ENCODE results near the gene SIL1.
"Not testable (repeated sequence)": the region's sequence is repeated elsewhere in the genome, so short reads cannot be mapped to it uniquely, and the experiment has no call there.

Gene SIL1

DNA sequence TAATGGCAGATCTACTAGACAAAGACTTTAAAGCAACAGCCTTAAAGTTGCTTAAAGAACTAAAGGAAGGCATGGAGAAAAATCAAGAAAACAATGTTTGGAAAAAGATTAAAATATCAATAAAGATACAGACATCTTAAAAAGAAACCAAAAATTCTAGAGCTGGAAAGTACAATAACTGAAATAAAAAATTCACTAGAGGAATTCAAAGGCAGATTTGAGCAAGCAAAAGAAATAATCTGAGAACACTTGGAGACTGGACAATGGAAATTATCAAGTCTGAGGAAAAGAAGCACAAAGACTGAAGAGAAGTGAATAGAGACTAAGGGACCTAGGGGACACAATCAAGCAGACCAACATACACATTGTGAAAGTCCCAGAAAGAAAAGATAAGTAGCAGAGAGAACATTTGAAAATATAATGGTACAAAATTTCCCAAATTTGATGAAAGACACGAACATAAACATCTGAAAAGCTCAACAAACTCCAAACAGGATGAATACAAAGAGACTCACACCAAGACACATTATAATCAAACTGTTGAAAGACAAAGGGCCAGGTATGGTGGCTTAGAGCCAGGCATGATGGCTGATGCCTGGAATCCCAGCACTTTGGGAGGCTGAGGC, 26.3 kb downstream of the SIL1 start:
- no peak for DNase-seq

DNA sequence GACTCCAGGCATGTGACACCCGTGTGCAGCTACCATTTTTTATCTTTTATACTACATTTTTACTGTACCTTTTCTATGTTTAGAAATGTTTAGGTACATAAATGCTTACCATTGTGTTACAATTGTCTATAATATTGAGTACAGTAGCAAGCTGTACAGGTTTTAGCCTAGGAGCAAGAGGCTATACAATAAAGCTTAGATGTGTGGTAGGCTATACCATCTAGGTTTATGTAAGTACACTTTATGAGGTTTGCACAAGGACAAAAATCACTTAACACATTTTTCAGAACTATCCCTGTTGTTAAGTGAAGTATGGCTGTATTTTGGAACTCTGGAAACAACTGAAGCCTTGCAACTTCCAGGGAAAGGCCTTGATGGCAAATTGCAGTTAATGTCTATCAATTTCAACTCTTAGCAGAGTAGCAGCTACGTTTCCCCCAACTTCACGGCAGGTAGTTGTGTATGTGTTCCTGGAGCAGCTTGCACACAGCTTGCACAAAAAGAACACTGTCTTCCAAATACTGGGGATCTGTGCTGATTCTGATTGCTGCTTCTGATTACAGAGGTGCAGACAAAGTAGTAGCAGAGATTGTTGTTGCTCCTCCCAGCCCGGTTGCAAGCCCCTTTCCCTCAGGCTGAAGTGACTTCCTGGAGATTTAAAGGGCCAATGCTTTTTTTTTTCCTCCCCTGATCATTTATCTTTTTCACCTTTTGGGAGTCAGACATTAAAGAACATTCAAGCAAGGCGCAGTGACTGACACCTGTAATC, 30.0 kb downstream of the SIL1 start:
- no peak for DNase-seq

DNA sequence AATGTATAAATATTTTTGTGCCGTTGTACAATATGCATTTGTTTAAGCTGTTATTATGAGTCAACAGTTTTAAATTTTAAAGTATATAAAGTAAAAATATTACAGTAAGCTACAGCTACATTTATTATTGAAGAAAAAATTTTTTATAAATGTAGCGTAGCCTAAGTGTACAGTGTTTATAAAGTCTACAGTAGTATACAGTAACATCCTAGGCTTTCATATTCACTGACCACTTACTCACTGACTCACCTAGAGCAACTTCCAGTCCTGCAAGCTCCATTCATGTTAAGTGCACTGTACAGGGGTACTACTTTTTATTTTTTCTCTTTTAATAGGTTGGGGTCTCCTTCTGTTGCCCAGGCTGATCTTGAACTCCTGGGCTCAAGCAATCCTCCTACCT, 30.6 kb downstream of the SIL1 start:
- no peak for DNase-seq

DNA sequence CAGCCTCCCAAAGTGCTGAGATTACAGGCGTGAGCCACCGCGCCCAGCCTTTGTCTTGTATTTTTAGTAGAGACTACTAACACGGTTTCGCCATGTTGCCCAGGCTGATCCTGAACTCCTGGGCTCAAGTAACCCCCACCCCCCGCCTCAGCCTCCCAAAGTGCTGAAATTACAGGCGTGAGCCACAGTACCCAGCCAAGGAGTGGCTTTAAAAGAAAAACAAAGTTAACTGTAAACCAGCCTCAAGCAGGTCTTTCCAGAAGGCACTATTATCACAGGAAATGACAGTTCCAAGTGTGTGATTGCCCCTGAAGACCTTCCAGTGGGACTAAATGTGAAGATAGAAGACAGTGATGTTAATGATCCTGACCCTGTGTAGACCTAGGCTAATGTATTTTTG, 31.1 kb downstream of the SIL1 start:
- no peak for DNase-seq

DNA sequence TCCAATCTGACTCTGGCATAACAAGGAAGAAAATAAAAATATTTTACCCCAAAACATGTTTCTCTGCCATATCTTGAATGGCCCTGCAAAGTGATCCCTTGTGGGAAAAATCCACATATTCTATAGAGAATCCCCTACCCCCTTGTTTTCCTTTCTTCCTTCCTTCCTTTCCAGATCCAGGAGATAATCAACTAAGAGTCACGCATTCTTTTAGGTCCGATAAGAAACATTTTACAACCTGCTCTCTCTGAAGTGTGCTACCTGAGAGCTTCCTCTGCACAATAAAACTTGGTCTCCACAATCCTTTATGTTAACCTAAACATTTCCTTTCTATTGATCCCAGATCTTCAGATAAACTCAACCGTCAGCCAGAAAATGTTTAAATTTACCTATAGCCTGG, 33.3 kb downstream of the SIL1 start:
- not testable (repeated sequence) for DNase-seq

DNA sequence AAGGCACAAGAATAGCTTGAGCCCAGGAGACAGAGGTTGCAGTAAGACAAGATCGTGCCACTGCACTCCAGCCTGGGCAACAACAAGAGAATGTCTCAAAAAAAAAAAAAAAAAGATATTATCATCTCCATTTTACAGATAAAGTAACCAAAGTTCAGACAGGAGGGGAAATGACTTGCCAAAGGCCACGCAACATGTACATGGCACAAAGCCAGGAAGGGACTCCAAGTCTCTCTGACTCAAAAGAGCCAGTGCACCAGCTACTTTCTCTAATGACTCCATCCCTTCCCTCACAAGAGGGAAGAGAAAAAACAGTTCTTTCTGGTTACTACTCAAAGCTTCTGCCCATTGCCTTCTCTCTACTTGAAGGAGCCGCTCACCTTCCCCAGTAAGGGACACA, 34.1 kb downstream of the SIL1 start:
- DNase-seq: peak; percentile 35

DNA sequence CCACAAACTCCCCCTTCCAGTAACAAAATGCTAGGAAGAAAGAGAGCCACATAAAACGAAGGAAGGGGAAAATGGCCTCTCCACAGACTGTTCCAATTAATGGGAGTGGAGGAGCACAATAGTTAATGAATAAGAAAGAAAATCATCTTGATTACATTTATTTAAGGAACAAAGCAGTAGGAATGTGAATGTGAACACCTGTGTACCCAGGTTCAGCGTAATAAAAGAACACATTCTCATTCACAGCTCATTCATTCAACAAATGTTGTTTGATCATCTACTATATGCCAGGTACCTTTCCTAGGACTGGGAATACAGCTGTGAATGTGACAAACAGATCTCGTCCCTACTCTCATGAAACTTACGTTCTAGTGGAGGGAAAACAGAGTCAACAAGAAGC, 35.7 kb downstream of the SIL1 start:
- DNase-seq: no peak

DNA sequence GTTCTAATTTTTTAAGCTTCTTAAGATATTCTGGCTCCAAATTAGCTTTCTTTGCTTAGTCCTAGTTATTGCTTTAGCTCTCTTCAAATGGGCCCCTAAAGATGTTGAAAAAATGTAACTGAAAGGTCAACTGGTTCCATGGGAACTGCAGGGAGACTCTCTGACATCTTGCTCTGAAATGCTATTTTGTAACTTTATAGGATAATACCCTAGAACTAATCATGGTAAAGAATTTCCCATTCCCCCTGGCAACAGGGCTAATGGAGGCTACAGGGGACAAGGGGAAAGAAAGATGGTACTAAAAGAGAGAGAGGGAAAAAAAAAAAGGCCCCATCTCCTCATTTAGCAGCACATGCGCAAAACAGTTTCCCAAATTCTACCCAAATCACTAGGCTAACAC, 39.4 kb downstream of the SIL1 start:
- no peak for DNase-seq

DNA sequence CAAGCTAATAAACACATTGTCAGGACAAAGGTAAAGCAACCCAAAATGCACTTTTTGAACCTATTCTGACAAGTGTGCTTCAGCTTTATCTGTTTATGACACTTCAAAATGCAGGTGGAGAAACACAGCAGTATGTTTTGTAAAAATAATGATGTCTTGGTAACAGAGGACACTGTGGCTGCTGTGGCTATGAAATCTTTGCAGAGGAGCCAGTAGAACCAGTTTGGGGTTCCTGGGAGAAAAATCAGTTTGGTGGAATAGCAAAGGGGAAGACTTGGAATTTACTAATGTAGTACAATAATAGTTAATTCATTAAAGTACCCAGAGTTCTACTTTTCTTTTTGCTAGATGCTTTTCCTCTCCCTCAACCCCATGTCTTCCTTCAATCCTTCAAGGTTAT, 40.6 kb downstream of the SIL1 start:
- DNase-seq: no peak

DNA sequence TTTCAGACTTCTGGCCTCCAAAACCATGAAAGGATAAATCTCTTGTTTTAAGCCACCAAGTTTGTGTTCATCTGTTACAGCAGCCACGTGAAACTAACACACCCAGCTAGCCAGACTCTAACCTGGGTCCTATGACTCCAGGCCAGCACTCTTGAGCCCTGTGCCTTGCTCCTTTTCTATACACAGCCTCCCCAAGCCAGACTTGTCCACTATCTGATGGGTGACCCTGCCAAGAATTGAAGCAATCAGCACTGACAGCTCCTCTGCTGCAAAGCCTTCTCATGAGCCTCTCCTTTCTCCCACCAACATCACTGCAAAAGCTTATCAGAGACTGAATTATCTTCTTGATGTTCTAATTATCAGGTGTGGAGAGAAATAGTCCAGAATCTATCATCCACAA, 41.4 kb downstream of the SIL1 start:
- DNase-seq: no peak

DNA sequence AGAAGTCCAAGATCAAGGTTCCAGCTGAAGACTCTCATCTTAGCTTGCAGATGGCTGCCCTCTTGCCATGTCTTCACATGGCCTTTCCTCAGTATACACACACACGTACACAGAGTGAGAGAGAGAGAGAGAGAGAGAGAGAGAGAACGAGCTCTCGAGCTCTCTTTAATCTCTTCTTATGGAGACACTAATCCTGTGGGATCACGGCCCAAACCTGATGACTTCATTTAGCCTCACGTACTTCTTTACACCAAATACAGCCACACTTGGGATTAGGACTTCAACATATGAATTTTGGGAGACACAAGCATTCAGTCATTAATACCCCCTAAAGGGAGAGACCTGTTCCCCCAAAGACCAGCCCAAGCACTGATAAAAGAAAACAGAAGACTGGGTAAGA, 42.8 kb downstream of the SIL1 start:
- no peak for DNase-seq

DNA sequence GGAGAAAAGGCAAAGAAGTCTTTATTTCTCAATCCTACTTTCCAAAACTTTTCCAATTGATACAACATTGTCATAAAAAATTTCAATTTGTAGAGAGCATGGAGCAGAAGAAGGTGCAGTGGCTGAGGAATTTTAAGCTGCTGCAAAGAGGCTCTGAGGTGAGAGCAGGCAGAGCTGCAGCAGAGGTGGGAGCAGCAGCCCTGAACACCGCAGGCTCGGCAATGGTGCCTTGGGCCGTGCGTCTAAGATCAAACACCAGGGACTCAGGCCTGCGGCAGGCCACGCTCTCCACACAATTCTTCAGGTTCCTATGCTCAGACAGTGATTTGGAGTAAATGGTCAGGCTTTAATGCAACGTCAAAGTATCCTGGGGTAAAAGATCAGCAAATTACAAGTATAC, 46.3 kb downstream of the SIL1 start:
- DNase-seq: no peak

DNA sequence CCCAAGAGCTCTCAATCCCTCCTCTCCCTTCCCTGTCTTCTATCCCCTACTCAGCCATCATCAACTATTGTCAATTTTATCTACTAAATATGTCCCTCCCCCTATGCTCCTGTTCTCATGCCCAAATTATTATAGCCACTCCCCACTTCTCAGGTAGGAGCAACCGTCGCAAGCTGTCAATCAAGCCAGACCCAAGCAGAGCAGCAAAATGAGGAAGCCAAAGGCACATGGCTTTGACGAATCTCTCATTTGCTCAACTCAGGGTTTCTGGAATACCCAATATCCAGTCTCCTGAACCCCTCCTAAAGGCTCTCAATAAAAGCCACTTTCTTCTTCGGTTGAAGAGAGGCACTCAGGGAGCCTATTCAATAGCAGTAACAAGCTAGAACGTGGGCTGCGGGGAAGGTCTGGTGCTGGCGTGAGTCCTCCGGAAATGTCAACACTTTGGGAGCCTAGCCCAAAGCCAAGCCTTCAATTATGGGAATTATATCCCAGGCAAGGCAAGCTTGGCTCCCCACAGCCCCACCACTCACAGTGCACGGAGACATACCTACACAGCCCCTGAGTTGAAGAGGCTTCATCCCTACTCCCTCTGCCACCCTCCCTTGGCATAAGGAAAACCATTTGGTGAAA, 47.7 kb downstream of the SIL1 start:
- DNase-seq: no peak

DNA sequence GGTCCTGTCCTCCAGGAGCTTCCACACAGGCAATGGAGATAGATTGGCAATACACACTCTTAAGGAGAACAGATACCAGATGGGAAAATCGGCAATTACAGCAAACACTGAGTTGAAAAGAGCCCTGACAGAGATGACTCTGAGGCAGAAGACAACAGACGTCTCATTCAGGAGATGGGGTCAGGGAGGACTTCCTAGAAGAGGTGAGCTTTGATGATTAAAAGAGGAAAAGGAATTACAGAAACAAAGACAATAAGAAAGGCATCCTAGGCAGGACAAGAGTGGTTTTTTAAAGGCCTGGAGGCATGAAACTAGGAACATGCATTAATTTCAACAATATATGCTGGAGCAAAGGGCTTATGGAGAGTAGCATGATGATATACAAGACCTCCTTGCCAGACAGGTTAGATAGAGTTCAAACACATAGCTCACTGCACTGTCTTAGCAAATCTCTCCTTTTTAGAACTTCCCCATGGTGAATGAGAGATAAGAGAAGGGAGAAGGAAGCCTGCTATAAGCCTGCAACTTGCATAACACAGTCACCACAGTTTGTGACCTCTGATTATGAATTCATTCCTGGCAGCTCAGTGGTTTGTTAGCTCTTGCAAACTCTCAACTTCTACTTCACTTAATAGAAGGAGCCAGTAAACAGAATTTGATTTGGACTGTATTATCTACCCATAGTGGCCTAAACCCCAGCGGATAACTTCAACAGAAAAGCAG, 48.5 kb downstream of the SIL1 start:
- no peak for DNase-seq

DNA sequence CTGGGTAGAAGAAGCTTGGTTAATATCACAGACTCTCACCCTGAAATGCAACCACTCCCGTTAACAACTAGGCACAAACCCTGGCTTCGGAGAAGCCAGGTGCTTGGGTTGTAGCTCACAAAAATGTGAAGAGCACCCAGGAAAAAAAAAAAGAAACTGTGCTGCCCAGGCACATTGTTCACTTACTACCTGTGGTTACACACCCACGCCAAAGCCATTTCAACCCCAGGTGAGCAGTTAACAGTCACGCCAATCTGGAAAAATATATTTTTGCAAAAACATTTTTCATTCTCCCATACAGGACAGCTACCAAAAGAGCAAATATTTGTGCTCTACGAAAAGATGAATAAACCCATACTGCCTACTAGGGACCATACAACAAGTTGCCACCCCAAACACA, 49.2 kb downstream of the SIL1 start:
- no peak for DNase-seq

DNA sequence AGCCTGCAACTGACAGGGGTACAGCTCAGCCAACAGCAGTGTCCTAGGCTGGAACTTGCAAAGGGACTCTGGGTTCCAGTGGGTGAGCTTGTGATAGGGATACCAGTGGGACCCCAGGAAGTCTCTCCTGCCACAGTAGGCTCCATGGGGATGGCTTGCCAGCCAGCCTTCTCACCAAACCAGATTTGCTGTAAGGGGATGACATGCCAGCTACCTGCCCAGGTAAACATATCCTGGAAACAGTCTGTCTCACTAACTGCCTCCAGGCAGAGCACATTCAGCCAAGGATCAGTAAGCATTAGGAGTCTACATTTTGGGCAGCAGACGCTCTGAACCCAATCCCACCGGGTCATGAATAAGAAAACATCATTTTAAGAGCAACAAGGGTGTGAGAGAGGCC, 49.9 kb downstream of the SIL1 start:
- DNase-seq: no peak

DNA sequence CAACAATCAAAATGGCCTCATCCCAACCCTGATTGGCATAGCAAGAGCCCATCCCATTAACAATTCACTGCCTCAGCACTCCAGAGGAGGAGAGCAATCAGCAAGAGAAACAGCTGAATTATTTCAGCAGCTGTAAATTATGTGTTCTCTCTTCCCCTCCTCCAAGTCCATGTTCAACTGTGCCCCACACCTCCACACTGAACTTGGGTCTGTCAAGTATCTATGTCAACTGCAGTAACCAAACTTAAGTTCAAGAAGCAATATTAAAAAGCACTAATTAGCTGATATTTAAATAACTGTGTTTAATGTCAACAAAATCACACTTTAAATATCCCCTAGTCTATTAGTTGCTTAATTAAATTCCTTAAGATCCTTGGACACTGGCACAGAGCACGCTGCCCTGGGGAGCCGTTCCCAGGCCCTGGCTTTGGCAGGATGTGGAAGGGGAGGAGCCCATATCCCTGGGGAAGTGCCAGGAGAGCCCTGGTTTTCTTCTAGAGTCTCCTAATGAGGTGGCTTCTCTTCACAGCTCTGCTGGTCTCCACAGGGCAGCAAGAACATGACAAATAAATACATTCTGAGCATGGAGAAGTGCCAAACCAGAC, 50.6 kb downstream of the SIL1 start:
- DNase-seq: no peak

DNA sequence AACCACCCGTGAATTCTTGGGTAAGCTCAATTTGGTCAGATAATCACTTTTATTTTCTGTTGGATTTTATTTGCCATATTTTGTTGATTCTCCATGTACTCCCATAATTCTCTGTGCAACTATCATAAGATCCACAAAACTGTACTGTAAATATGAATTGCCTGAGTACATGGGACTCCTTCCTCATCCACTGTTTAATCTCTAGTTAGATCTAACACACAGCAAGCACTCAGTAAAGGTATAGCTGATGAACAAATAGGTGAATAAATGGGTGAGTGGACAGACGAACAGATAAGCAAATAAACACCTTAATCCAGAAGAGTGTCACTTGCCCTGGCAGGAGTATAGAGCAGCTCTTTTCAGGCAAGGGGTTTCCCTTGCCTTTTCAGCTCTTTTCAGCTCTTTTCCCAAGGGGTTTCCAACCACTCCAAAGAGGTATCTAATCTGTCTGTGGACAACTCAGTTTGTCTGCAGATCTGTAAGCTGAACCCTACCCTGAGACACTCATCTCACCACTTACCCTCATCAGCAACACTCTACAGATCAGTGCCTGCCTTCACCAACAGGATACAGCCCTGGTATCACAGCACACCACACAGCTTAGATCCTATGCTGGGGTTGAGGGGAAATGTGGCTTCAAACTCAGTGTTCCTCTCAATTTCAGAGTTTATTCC, 51.2 kb downstream of the SIL1 start:
- DNase-seq: no peak

DNA sequence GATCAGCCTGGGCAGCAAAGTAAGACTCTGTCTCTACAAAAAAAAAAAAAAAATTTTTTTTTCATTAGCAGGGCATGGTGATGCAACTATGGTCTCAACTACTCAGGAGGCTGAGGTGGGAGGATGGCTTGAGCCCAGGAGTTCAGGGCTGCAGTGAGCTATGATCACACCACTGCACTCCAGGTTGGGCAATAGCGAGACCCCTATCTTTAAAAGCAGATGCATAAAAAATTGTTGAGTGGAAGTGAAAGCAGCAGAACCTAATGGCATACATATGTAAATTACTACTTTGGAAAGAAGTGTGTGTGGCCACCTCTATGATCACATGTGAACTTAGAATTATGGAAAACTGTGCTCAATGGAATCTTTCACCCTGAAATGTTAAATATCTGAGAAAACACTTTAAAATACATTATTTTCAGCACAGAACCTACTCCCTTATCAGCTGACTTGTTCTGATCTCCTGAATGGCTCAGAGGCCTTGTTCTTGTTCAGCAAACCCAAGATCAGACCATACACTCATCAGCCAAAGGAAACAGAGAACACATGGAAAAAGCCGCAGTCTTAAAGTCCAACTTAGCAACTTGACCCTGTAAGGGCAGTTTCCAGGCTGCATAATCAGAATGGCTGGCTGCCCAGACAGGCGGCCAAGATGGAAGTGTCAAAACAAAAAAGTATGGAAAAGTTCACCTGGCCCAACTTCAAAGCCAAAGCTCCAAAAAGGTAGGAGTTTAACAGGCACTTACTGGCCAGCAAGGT, 56.5 kb downstream of the SIL1 start:
- no peak for DNase-seq

DNA sequence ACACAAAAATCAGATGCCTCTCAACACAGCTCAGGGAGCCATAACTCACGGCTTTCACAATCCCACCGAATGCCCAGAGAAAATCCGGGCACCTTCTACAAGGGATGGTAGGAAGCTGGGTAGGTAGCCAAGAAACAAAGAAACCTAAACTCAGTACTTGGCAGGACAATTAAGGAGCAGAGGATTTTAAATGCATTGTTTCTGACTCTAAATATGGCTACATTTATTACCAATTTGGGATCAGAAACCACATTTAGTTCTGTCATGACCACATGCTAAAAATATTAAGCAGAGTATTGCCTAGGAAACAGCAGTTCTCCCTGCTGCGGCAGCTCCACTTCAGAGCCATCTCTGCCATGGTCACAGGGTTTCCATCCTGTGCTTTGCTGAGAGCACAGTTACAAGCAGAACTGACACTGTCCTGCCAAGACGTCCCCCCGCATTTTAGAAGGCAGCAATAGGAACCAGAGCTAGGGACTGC, 57.5 kb downstream of the SIL1 start:
- DNase-seq: no peak

DNA sequence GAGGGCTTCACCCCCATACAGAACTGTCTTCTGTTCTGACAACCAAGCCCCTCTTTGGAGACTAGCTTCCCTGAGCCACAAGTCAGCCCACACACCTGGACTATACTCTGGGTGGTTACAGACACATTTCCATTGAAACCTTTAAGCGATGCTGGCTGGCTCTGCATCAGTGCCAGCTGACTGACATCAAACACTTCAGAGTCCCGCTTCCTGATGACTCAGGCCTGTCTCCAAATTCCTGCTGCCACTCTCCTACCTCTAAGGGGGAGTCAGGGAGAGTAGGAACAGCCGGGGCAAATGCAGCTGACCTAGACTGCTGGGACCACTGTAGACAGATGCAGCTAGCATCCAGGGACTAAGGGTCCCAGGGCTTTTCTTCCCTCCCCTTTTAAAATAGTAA, 59.4 kb downstream of the SIL1 start:
- no peak for DNase-seq

DNA sequence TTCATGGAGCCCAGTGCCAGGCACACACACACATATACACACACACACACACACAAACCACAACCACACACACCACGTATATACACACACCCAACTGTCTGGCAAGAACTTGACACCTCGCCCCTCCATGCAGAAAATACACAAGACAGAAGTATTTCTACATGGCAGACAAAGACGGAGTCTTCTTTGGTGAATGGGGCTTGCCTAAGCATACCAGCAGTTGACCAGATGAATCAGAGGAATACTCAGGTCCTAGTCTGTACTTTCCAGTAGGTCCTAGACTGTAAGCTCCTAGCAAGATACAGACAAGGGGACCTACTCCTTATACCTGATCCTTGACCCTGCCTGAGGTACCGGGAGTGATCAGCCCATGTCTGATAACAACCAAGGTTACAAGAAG, 60.1 kb downstream of the SIL1 start:
- DNase-seq: no peak
